AG09319 (cell line): ENCODE results near the gene PIK3C2B.

Experiments used
- DNase-seq: peaks from one replicate; pipeline ENCODE4 v3.0.0-alpha.2; 2010; ENCODE audit warnings: low read depth; ENCODE audit errors: extremely low read depth
- TF ChIP-seq, protein P1 (sequence below): IDR thresholded peaks from 2 replicates; pipeline ENCODE4 v1.5.1; 2011; ENCODE audit warnings: low read depth, mild to moderate bottlenecking, inconsistent platforms, low read length, moderate library complexity

Gene PIK3C2B

DNA sequence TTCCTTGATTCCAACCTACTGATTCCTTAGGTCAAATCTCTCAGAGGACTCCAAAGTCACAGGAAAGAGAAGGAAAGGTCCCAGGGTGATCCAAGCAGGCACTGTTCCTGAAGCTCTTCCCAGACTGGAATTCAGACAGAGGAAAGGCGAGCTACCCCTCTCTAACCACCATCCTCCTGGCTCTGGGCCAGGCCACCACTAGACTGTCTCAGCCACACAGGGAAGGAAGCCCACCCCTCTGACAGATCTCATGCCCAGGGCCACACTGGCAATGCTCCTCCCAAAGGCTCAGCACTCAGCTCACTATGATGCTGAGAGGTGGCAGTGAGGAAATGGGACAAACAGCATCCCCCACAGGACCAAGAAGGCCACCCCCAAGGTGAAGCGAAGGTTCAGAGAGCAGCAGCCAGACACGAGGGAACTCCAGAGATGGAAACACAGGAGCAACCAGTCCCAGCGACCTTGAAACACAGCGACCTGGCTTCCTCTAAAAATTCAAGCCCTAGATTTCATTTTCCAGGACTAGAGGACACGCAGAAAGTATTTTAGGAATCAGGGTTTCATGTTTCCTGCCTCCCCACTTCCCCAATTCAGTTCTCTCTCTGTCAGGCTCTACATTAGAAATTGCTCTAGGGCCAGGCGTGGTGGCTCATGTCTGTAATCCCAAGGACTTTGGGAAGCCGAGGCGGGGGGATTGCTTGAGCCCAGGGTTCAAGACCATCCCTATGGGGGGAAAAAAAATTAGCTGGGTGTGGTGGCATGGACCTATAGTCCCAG lies 18.8 kb downstream of the PIK3C2B start:
- no peak for DNase-seq
- TF ChIP-seq, protein P1, sequence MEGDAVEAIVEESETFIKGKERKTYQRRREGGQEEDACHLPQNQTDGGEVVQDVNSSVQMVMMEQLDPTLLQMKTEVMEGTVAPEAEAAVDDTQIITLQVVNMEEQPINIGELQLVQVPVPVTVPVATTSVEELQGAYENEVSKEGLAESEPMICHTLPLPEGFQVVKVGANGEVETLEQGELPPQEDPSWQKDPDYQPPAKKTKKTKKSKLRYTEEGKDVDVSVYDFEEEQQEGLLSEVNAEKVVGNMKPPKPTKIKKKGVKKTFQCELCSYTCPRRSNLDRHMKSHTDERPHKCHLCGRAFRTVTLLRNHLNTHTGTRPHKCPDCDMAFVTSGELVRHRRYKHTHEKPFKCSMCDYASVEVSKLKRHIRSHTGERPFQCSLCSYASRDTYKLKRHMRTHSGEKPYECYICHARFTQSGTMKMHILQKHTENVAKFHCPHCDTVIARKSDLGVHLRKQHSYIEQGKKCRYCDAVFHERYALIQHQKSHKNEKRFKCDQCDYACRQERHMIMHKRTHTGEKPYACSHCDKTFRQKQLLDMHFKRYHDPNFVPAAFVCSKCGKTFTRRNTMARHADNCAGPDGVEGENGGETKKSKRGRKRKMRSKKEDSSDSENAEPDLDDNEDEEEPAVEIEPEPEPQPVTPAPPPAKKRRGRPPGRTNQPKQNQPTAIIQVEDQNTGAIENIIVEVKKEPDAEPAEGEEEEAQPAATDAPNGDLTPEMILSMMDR, result no peak

DNA sequence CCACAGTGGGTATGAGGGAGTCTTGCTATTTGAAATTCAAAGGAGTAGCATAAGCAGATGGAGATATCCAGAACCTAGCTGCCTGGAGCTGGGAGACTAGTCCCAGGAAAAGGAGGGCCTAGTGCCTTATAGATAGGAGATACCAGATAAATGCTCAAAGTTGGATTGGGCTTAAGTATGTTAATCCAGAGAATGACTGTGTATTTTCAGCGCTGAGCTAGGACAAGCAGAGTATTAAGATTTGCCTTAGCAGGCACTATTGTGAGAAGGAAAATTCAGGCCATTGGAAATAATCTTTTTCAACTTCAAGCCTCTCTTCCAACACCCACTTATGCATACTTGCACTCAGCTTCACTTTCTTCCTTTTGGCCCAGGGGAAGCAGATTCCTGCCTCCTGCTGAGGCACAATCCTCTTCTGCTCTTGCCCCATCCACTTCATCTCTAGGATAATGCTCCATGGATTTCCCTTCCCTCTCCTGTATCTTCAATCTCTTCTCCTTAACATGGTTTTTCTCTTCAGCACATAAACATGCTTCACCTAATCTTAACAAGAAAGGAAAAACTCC lies 21.1 kb downstream of the PIK3C2B start:
- TF ChIP-seq, protein P1, result no peak
- no peak for DNase-seq

- DNase-seq, result no peak
- TF ChIP-seq, protein P1, result no peak
These were observed 21.9 kb downstream of the PIK3C2B start for GRCh38 chr1:204472660-204473059.

- no peak for DNase-seq
- TF ChIP-seq, protein P1, result no peak
These were observed 22.9 kb downstream of the PIK3C2B start for GRCh38 chr1:204471687-204472086.

GRCh38 chr1:204469304-204469703 lies 25.3 kb downstream of the PIK3C2B start:
- no peak for DNase-seq
- TF ChIP-seq, protein P1, result no peak

GRCh38 chr1:204468766-204469302 lies 25.8 kb downstream of the PIK3C2B start:
- no peak for DNase-seq
- TF ChIP-seq, protein P1, result no peak

- DNase-seq, result no peak
- TF ChIP-seq, protein P1, result no peak
These were observed 26.4 kb downstream of the PIK3C2B start for GRCh38 chr1:204468206-204468605.
